HG03457 (cell line): ENCODE results near the gene CHERP.
"Not testable (repeated sequence)": the region's sequence is repeated elsewhere in the genome, so short reads cannot be mapped to it uniquely, and the experiment has no call there.

Experiments
- ATAC-seq: cut with Tn5 transposase; IDR thresholded peaks from one replicate; pipeline ENCODE4 v1.9.1; 2021; ENCODE audit warnings: moderate number of reproducible peaks; ENCODE audit not compliant: unreplicated experiment

CHERP gene

DNA sequence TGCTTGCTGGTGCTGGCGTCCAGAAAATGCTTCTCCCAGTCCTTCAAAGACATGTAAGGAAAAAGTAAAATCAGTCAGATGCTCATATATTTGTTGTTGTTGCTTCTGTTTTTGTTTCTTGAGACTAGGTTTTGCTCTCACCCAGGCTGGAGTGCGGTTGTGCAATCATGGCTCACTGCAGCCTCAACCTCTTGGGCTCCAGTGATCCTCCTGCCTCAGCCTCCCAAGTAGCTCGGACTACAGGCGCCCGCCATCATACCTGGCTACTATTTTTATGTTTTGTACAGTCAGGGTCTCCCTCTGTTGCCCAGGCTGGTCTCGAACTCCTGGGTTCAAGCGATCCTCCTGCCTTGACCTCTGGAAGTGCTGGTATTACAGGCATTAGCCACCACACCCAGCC is 59.5 kb downstream of the CHERP start:
- ATAC-seq = no peak

DNA sequence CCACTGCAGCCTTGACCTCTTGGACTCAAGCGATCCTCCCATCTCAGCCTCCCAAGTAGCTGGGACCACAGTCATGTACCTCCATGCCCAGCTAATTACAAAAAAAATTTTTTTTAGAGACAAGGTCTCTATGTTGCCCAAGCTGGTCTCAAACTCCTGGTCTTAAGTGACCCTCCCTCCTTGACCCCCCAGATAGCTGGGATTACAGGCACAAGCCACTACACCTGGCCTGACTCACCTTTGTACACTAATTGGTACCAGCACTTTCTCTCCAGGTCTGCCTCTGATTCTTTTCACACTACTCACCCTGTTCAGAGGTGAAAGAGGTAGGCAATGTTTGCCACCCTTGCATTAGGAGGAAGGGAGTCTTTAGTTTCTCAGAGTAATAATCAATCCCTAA is 64.9 kb downstream of the CHERP start:
- ATAC-seq = no peak

DNA sequence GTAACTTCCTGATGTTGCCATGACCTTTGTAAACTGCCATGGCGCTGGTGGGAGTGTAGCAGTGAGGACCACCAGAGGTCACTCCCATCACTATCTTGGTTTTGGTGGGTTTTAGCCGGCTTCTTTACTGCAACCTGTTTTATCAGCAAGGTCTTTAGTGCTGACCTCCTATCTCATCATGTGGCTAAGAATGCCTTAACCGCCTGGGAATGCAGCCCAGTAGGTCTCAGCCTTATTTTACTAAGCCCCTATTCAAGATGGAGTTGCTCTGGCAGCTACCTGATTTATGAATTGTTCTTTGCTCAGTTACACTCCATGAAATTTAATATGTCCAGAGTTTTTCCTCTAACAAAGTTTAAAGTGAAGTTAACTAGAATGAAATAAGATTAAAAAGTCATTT is 65.8 kb downstream of the CHERP start:
- ATAC-seq = no peak

DNA sequence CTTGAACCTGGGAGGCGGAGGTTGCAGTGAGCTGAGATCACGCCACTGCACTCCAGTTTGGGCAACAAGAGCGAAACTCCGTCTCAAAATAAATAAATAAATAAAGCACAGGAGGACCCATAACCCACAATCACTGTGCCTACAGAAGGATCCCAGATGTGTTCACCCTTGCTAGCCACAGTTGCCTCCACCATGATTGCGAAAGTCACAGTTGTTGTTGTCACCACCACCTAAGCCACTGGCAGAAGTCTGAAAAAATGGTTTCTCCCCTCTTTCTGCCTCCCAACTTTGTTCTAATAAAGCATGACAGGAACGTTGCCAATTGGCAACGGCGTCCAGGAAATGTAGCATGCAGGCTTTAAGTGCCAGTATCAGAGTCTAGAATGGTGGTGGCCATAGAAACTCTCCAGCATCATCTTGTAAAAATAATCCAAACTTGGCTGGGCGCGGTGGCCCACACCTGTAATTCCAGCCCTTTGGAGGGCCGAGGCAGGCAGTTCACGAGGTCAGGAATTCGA is 68.3 kb downstream of the CHERP start:
- ATAC-seq = no peak

DNA sequence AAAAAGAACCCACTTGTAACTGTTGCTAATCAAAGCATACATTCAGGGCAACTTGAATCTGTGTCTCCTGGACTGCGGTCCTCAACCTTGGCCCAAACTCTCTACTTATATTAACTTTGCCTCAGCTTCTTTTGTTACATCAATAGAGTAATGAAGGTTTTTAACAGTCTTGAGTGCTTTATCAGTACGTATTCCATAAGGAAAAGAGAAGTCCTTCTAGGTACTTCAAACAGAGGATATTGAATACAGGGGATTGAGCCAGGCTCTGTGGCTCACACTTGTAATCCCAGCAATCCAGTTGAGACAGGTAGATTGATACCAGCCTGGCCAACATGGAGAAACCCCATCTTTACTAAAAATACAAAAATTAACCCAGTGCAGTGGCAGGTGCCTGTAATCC is 69.2 kb downstream of the CHERP start:
- ATAC-seq = no peak

DNA sequence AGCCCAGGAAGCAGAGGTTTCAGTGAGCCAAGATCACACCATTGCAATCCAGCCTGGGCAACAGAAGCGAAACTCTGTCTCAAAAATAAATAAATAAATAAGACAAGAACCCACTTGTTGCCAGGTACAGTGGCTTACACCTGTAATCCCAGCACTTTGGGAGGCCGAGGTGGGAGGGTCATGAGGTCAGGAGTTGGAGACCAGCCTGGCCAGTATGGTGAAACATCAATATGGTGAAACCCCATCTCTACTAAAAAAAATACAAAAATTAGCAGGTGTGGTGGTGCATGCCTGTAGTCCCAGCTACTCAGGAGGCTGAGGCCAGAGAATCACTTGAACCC is 69.7 kb downstream of the CHERP start:
- not testable (repeated sequence) for ATAC-seq

DNA sequence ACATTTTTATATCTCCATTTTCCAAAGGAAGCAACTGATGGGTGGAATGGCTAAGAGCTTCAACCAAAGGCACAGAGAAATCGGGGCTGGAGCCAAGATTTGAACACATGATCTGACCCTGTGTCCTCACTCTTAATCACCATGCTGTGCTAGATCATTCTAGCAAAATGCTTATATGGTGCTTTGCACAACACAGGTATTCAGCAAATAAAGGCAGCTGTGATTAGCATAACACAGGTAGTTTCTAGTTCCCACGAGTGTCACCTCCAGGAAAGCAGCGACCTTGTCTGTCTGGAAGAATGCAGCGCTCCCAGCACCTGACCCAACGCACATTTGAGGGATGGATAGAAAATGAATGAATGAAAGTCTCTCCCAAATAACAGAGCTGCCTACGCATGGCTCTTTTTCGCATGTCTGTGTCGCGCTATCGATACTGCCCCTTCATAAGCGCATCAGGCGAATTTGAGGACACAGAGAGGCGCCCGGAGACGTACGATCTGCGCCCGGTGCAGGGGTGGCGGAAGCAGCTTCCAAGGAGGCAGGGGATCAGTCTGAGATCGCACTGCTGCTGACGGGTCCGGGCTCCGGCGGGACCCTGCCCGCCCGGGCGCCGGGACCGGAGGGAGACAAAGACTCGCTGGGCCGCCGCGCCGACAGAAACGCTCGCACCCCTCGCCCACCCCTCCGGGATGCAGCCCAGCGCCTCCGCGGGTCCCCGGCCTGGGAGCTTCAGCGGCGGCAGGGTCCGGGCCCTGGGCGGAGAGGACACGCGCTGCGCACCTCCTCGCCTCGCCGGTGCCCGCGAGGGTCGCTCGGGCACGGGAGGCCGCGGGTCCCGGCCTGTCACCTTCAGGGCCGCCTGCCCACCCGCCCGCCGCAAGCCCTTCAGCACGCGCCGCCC is 71.1 kb downstream of the CHERP start:
- peak; percentile 34 for ATAC-seq

DNA sequence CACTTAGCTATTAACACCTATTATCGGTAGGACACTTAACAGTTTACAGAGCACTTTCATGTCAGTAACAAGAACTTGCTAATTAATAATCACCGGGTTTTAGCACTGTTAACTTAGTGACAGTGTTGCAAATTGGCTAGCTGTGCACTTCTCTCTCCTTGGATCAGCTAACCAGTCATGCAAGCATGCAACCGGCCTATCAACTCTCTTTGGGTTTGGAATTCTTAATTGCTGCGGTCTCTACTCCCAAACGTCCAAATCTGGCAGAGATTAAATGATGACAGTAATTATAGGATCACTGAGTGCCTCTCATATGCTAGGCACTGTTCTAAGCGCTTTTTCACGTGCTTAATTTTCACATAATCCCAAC is 71.7 kb downstream of the CHERP start:
- no peak for ATAC-seq
